ENCODE results near the gene ZNF317. TPM values are rescaled to one million over a fixed set of nuclear protein-coding genes. Genes with fewer than 3 reads are reported as not detected.

The ZNF317 gene
- total and polyA plus RNA-seq, 5 experiments from 2014 or later = 26.0 to 67.4 (median 56.4) TPM

DNA sequence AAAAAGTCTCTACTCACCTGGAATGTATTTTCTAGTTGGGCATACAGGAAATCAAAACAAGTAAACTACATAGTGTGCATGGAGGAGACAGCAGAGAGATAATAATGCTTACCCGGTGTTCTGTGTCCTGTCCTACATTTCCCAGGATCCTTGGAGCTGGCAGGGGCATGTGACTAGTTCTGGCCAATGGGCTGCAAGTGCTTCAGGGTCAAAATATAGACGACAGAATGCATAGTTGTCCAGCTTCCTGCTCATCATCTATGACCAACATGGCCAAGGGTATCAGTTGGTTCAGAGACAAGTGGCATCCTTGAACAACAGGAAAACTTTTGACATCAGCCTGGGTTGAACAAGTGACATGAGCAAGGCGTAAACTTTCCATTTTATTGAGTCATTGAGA lies 8.5 kb downstream of the ZNF317 start:
- peaks cover 44 to 88% (median 74%) of the 10 kb centered on the region in 3 donors for H3K36me3 Mint-ChIP-seq
- peaks cover 9 to 56% (median 30%) of the 10 kb centered on the region in 9 donors for H3K9me3 Mint-ChIP-seq
- no peak for ATAC-seq
- peak overlapping the region in 1 of 10 donors; percentile 49 for H3K27ac Mint-ChIP-seq
- POLR2A ChIA-PET = no interaction called here
- H3K4me1 Mint-ChIP-seq = peaks cover 42 to 74% (median 62%) of the 10 kb centered on the region in 4 donors
- DNase-seq = no peak
- no peaks in the 10 kb centered on the region for H3K27me3 Mint-ChIP-seq
- H3K4me3 Mint-ChIP-seq = peak overlapping the region in 5 of 10 donors; percentile 8 to 30 (median 17)

DNA sequence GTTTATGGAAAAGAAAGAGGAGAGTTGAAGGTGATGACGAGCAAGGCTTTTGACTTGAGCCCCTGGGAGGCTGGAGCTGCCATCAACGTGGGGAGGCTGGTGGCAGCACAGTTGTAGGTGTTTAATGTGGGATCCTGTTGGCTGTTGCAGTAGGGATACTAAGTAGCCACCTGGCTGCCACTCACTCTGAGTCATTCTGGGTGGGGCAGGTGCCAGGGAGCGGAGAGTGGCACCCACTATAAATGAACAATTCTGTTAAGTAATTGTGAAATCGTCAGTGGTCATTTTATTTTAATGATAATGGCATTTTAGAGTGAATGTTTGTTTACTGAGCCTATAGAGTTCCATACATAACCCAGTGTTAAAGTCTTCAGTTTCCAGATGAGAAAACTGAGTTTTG lies 9.8 kb downstream of the ZNF317 start:
- DNase-seq = no peak
- ATAC-seq = no peak

DNA sequence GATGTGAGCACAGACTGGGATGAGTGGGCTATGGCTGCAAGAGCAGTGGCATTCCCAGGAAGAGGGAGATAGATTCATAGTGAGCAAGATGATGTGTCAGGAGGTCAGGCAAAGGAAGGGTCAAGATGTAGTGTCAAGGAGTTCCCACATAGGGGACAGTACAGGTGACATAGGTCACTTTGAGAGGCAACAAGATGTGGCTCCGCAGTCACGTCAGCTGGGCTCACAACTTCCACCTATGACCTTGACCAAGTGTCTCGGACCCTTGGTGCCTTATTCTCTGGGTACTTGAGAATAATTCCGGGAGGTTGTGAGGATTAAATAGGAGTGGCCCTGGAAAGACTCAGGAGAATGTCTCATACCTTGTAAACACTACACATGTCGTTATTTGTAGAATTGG lies 10.5 kb downstream of the ZNF317 start:
- peaks cover 49 to 80% (median 76%) of the 10 kb centered on the region in 4 donors for H3K4me1 Mint-ChIP-seq
- no peaks in the 10 kb centered on the region for H3K27me3 Mint-ChIP-seq
- H3K4me3 Mint-ChIP-seq = peak overlapping the region in 5 of 10 donors; percentile 3 to 35 (median 12)
- peaks cover 0 to 57% (median 19%) of the 10 kb centered on the region in 9 donors for H3K9me3 Mint-ChIP-seq
- ATAC-seq = no peak
- peak overlapping the region in 3 of 10 donors; percentile 32 to 63 (median 41) for H3K27ac Mint-ChIP-seq
- H3K36me3 Mint-ChIP-seq = peaks cover 50 to 88% (median 73%) of the 10 kb centered on the region in 3 donors
- POLR2A ChIA-PET = no interaction called here
- DNase-seq = no peak

More for the DNA sequence above, 9.8 kb downstream of the ZNF317 start:
- H3K9me3 Mint-ChIP-seq = peaks cover 2 to 57% (median 26%) of the 10 kb centered on the region in 9 donors
- peaks cover 46 to 76% (median 69%) of the 10 kb centered on the region in 4 donors for H3K4me1 Mint-ChIP-seq
- peaks cover 48 to 88% (median 73%) of the 10 kb centered on the region in 3 donors for H3K36me3 Mint-ChIP-seq
- POLR2A ChIA-PET = no interaction called here
- H3K27ac Mint-ChIP-seq = peak overlapping the region in 5 of 10 donors; percentile 27 to 86 (median 37)
- H3K27me3 Mint-ChIP-seq = no peaks in the 10 kb centered on the region
- H3K4me3 Mint-ChIP-seq = peak overlapping the region in 8 of 10 donors; percentile 2 to 55 (median 26)

DNA sequence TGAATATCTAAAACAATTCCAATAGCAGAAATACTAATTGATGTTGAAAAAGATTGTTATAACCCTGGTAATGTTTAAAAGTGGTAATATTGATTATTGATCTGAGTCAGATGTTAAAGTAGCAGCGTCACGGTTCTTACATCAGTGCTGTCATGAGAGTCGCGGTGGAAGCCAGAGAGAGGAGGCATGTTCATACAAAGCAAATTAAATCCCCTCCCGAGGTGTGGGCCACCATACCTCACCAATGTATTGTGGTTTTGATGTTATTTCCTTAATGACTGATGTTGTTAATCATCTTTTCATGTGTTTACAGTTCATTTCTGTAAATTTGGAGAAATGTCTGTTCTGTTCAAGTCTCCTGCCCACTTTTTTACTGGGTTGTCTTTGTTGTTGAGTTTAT lies 11.2 kb downstream of the ZNF317 start:
- H3K4me3 Mint-ChIP-seq = peak overlapping the region in 3 of 10 donors; percentile 22 to 35 (median 29)

DNA sequence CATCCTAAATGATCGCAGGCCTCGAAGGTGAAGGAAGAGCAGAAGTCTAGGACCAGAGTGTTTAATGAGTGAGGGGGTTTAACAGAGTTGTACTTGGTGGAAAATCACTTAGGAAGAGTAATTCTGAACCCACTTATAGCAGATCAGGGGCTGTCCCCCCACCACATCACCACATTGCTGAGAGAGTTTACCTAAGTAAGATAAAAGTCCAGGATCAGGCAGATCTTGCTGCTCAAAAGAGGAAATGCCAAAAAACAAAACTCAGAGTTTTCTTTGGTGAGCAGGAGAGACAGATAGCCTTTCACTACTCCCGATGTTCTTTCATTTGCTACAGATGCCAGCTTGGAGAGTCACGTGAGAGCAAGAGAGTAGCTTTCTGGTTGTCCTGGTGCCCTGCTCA lies 15.4 kb downstream of the ZNF317 start:
- Mint-ChIP-seq H3K9me3 (peaks cover 0 to 80% (median 22%) of the 10 kb centered on the region in 9 donors), H3K36me3 (peaks cover 62 to 95% (median 94%) of the 10 kb centered on the region in 3 donors), H3K4me3 (no peak overlapping the region), H3K4me1 (peaks cover 25 to 56% (median 44%) of the 10 kb centered on the region in 4 donors), H3K27ac (peak overlapping the region in 7 of 10 donors; percentile 7 to 84 (median 41)), H3K27me3 (no peaks in the 10 kb centered on the region)
- POLR2A ChIA-PET = no interaction called here
- no peak for ATAC-seq
- no peak for DNase-seq

More for the DNA sequence above, 11.2 kb downstream of the ZNF317 start:
- H3K27ac Mint-ChIP-seq = peak overlapping the region in 3 of 10 donors; percentile 8 to 13 (median 11)
- POLR2A ChIA-PET = no interaction called here
- peaks cover 53 to 90% (median 77%) of the 10 kb centered on the region in 3 donors for H3K36me3 Mint-ChIP-seq
- peaks cover 0 to 63% (median 18%) of the 10 kb centered on the region in 9 donors for H3K9me3 Mint-ChIP-seq
- ATAC-seq (no peak), DNase-seq (no peak)
- H3K4me1 Mint-ChIP-seq = peaks cover 48 to 88% (median 80%) of the 10 kb centered on the region in 4 donors
- H3K27me3 Mint-ChIP-seq = no peaks in the 10 kb centered on the region

DNA sequence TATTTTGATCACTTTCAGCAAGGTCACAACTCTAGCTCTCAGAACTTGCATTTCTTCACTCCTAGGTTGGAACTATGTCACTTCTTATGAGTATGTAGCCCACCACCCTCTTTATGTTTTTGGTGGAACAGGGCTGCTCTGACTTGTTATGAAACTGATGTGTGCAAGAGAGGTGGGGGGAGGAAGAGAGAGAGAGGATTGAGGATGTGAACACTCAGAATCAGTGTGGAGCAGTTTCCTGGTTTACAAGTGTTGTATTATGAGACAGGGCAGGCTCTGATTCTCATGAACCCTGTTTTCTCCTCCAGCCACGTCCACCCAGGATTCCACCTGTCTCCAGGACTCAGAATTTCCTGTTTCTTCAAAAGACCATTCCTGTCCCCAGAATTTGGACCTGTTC lies 16.1 kb downstream of the ZNF317 start:
- POLR2A ChIA-PET = no interaction called here
- H3K9me3 Mint-ChIP-seq = peaks cover 0 to 81% (median 19%) of the 10 kb centered on the region in 9 donors
- peaks cover 64 to 96% (median 94%) of the 10 kb centered on the region in 3 donors for H3K36me3 Mint-ChIP-seq
- no peak for DNase-seq
- H3K27ac Mint-ChIP-seq = peak overlapping the region in 2 of 10 donors; percentile 41 to 52
- no peaks in the 10 kb centered on the region for H3K27me3 Mint-ChIP-seq
- H3K4me3 Mint-ChIP-seq = no peak overlapping the region
- H3K4me1 Mint-ChIP-seq = peaks cover 20 to 48% (median 37%) of the 10 kb centered on the region in 4 donors
- no peak for ATAC-seq

DNA sequence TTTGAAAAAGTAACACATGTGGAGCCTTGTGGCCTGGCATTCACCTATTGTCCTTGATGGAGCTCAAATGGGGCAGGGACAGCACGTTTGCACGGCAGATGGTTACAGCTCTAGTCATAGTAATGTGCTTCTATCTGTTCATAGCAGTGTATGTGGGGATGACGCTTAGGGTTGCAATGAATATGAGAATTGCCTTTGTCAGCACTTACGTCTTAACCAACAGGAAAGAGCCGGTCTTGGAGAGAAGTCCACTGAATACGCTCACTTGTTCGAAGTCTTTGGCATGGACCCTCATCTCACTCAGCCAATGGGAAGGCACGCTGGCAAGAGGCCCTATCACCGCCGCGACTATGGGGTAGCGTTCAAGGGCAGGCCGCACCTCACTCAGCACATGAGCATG lies 19.7 kb downstream of the ZNF317 start:
- no peak for ATAC-seq
- Mint-ChIP-seq H3K27ac (peak overlapping the region in 1 of 10 donors; percentile 41), H3K4me3 (no peak overlapping the region), H3K4me1 (peaks cover 6 to 20% (median 14%) of the 10 kb centered on the region in 4 donors), H3K36me3 (peaks cover 74 to 98% (median 93%) of the 10 kb centered on the region in 3 donors), H3K27me3 (no peaks in the 10 kb centered on the region), H3K9me3 (peaks cover 0 to 75% (median 20%) of the 10 kb centered on the region in 9 donors)
- no peak for DNase-seq
- POLR2A ChIA-PET = no interaction called here

DNA sequence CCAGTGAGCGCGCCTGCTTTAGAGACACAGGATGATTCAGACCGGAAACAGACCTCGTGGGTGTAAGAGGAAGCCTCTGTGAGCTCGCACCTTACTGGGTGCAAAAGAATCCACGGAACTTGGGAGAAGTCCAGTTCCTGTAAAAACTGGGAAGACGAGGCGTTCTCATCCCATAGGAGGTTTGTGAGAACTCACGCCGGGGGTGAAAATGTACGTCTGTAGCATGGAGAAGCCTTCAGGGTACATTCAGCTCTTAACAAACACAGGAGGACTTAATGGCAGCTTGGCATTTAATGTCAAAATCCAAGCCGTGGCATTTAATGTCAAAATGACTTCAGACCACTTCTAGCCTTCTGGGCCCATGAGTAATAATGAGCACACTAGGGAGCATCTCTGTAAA lies 21.2 kb downstream of the ZNF317 start:
- H3K4me3 Mint-ChIP-seq = no peak overlapping the region
- DNase-seq = no peak
- H3K9me3 Mint-ChIP-seq = peaks cover 0 to 65% (median 17%) of the 10 kb centered on the region in 9 donors
- H3K27ac Mint-ChIP-seq = no peak overlapping the region
- peaks cover 70 to 97% (median 88%) of the 10 kb centered on the region in 3 donors for H3K36me3 Mint-ChIP-seq
- H3K4me1 Mint-ChIP-seq = peaks cover 0 to 5% (median under 1%) of the 10 kb centered on the region in 4 donors
- no peaks in the 10 kb centered on the region for H3K27me3 Mint-ChIP-seq
- POLR2A ChIA-PET = no interaction called here
- no peak for ATAC-seq

DNA sequence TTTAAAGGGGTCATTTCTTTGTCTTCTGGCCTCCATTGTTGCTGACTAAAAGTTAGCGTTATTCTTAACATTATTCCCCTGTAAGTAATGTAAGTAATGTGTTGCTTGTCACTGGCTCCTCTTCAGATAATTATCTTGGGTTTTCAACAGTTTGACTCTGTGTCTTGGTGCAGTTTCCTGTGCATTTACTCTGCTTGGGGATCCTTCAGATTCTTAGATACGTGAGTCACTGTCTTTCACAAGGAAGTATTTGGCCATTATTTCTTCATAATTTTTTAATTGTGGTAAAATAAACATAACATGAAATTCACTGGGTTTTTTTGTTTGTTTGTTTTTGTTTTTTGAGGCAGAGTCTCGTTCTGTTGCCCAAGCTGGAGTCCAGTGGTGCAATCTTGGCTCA lies 25.1 kb downstream of the ZNF317 start:
- peaks cover 55 to 70% (median 56%) of the 10 kb centered on the region in 3 donors for H3K36me3 Mint-ChIP-seq
- no peak overlapping the region for H3K4me3 Mint-ChIP-seq
- H3K27me3 Mint-ChIP-seq = no peaks in the 10 kb centered on the region
- no peak overlapping the region for H3K27ac Mint-ChIP-seq
- peaks cover 0 to 66% (median 10%) of the 10 kb centered on the region in 9 donors for H3K9me3 Mint-ChIP-seq
- ATAC-seq = no peak
- DNase-seq = no peak
- POLR2A ChIA-PET = no interaction called here
- H3K4me1 Mint-ChIP-seq = no peaks in the 10 kb centered on the region

DNA sequence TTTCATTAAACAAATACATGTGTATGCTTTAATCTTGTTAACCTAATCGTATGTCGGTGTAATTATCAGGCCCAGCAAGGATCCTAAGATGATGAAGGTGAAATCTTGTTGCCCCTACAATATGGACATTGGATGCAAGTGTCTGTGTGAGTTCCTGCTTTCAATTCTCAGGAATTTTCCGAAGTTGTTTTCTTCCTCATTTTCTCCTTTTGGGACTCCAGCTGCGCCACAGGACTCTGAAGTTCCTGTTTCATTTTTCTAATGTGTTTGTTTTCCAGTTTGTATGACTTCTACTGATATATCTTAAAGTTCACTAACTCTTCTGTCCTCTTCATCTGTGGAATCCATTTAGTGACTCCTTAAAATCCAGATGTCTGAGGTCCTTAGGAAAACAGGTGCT lies 26.6 kb downstream of the ZNF317 start:
- peaks cover 0 to 51% (median 4%) of the 10 kb centered on the region in 9 donors for H3K9me3 Mint-ChIP-seq
- POLR2A ChIA-PET = no interaction called here
- no peaks in the 10 kb centered on the region for H3K4me1 Mint-ChIP-seq
- peaks cover 39 to 54% (median 40%) of the 10 kb centered on the region in 3 donors for H3K36me3 Mint-ChIP-seq
- peak overlapping the region in 1 of 10 donors; percentile 17 for H3K27ac Mint-ChIP-seq
- H3K4me3 Mint-ChIP-seq = no peak overlapping the region
- no peaks in the 10 kb centered on the region for H3K27me3 Mint-ChIP-seq
- no peak for DNase-seq
- no peak for ATAC-seq

DNA sequence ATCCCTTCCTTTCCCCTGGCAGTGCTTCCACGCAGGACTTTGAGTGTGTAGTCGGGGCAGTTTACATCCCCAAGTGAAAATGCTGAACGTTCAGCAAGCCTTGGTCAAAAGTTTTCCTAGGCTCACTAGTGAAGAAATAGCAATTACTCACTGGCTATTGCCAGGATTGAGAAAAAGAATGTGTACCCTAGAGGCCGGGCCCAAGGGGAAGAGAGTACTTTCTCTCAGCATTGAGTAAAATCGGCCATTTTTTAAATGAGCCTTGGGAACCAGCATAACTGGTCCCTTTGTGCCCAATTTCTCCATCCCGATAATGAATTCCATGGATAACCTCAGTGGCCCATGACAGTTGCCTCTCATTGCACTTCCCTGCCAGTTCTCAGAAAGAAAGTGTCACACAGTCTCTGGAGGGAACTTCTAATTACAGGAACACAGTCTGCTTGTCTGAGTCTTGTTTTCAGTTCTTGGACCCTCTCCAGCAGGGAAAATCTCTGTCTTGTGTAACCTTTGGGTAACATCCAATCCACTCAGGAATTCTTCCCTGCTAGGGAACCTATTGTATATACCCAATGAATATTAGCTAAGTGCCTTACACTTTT lies 31.3 kb downstream of the ZNF317 start:
- no peak for DNase-seq
- H3K4me1 Mint-ChIP-seq = no peaks in the 10 kb centered on the region
- no peak overlapping the region for H3K4me3 Mint-ChIP-seq
- H3K9me3 Mint-ChIP-seq = peaks cover 0 to 21% (median 8%) of the 10 kb centered on the region in 9 donors
- POLR2A ChIA-PET = no interaction called here
- H3K27ac Mint-ChIP-seq = no peak overlapping the region
- no peaks in the 10 kb centered on the region for H3K27me3 Mint-ChIP-seq
- peaks cover 8 to 18% (median 11%) of the 10 kb centered on the region in 3 donors for H3K36me3 Mint-ChIP-seq
- ATAC-seq = no peak

DNA sequence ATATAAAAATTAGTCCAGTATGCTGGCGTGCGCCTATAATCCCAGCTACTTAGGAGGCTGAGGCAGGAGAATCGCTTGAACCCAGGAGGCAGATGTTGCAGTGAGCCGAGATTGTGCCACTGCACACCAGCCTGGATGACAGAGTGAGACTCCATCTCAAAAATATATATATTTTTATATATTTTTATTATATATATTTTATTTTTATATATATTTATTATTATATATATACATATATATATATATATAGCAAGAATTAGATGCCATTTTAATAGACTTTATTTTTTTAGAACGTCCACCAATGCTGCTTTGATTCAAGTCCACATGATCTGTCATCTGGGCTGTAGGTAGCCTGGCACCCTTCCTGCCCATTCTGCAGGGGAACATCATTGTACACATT lies 35.1 kb downstream of the ZNF317 start:
- H3K27me3 Mint-ChIP-seq = peaks cover 0 to 5% (median 0%) of the 10 kb centered on the region in 5 donors
- H3K36me3 Mint-ChIP-seq = peaks cover 0 to 25% (median 0%) of the 10 kb centered on the region in 3 donors
- no peak overlapping the region for H3K27ac Mint-ChIP-seq
- ATAC-seq (no peak), DNase-seq (no peak)
- no peaks in the 10 kb centered on the region for H3K4me1 Mint-ChIP-seq
- H3K9me3 Mint-ChIP-seq = peaks cover 0 to 9% (median 5%) of the 10 kb centered on the region in 9 donors
- H3K4me3 Mint-ChIP-seq = no peak overlapping the region
- POLR2A ChIA-PET = no interaction called here

DNA sequence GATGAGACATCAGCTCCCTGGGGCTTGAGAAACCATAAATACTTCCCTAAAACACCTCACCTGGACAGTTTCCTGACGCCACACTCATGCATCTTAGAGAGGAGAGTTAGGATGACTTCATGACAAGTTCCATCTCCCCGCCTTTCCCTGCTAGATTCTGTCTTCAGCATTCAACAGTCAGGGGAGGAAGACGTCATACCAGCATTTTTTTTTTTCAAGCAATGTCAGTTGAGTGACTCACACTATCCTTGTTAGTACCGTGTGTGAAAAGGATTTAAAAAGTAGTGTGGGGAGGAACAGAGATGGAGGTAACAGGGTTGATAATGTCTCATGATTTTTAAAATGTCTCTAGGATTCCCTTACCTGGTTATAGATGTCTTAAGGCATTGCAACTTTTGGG lies 38.7 kb downstream of the ZNF317 start, which contains the start of gene OR7D2:
Gene OR7D2, plus strand, starts transcription at position 79 of the 400 bp plus-strand sequence. CDS start 6,803 bp downstream, outside the sequence.
- Mint-ChIP-seq H3K4me3 (no peak within 1 kb of the TSS), H3K36me3 (peaks cover 0 to 26% (median 0%) of the 10 kb centered on the region in 3 donors), H3K4me1 (no peaks in the 10 kb centered on the region), H3K27me3 (peaks cover 0 to 5% (median 0%) of the 10 kb centered on the region in 5 donors), H3K27ac (no peak within 1 kb of the TSS), H3K9me3 (peaks cover 0 to 5% (median 3%) of the 10 kb centered on the region in 9 donors)
- DNase-seq (no peak), ATAC-seq (no peak)
- POLR2A ChIA-PET = no interaction called here
